K562 (cell line): ENCODE data around the gene ULK2. TPM values are rescaled to one million over a fixed set of nuclear protein-coding genes. Genes with fewer than 3 reads are reported as not detected.

Experiments
- ATAC-seq: fragments of 200-7000 bp; cut with Tn5 transposase; 3 replicates; pipeline ENCODE4 v1.9.1; 2020; ENCODE audit warnings: moderate library complexity
- BruUV-seq: library from RNA; stranded (reverse); fragments of 400-500 nt; replicated peaks from 2 replicates; lab custom pipeline; 2021; lab: Mats Ljungman, UMichigan
- CTCF ChIA-PET: fragments of 300-600 bp; formaldehyde crosslinking; extraction: SDS; loops from one replicate; lab custom pipeline; 2021; ENCODE audit warnings: low intra/inter-chr PET ratio; lab: Yijun Ruan, JAX
- POLR2A ChIA-PET: fragments of 300-600, 350-650 bp; sonication (Branson Sonifier 250); formaldehyde crosslinking; extraction: SDS; loops from one replicate; lab custom pipeline; 2021; ENCODE audit warnings: antibody characterized with exemption, inconsistent platforms; lab: Yijun Ruan, JAX
- DNase-seq, 4 experiments: peaks; one replicate each; pipeline versions ENCODE4 v3.0.0 to v3.0.0-alpha.2; 2011 to 2018; ENCODE audit warnings: low spot score in 3 of 4, mixed read lengths in 3 of 4; ENCODE audit errors: extremely low read depth in 1 of 4
- FAIRE-seq: peaks from 2 replicates; lab custom pipeline; 2011; peaks lifted over from hg19 to GRCh38; lab: Jason Lieb, UNC
- H2AFZ ChIP-seq: 2 replicates; pipeline ENCODE4 v1.6.0; 2011; ENCODE audit warnings: low read depth, low read length, control low read depth, inconsistent platforms
- H3K27ac ChIP-seq: fragments of 200-600 bp; 3 replicates; pipeline ENCODE4 v1.8.0; 2011; ENCODE audit warnings: low read depth, mild to moderate bottlenecking, control low read depth, inconsistent platforms, low read length, moderate library complexity, mixed read lengths; ENCODE audit errors: extremely low read depth
- H3K27me3 ChIP-seq, 2 experiments: fragments of 300-600 bp in 1 of 2; 2 replicates in 1 of 2; 3 replicates in 1 of 2; pipeline versions ENCODE4 v1.6.0 to v1.8.0; 2011; ENCODE audit warnings: inconsistent platforms in 2 of 2, low read length in 2 of 2, mild to moderate bottlenecking in 1 of 2, mixed read lengths in 1 of 2, moderate library complexity in 1 of 2; ENCODE audit not compliant: control insufficient read depth in 2 of 2, insufficient read depth in 2 of 2
- H3K36me3 ChIP-seq: fragments of 300-600 bp; 3 replicates; pipeline ENCODE4 v1.8.0; 2011; ENCODE audit warnings: mild to moderate bottlenecking, low read length, inconsistent platforms; ENCODE audit not compliant: control insufficient read depth, insufficient read depth
- H3K4me1 ChIP-seq, 2 experiments: fragments of 200-600 bp in 1 of 2; replicated peaks in 1 of 2; 2 replicates in 1 of 2; 3 replicates in 1 of 2; pipeline versions ENCODE4 v1.5.1 to v1.8.0; 2011; ENCODE audit warnings: inconsistent platforms in 2 of 2, low read length in 2 of 2, mild to moderate bottlenecking in 1 of 2, mixed read lengths in 1 of 2, moderate library complexity in 1 of 2; ENCODE audit not compliant: control insufficient read depth in 2 of 2, insufficient read depth in 2 of 2
- H3K4me2 ChIP-seq: 2 replicates; pipeline ENCODE4 v1.6.1; 2011; ENCODE audit warnings: low read length, control low read depth, inconsistent platforms, mixed read lengths; ENCODE audit not compliant: insufficient read depth
- H3K4me3 ChIP-seq: fragments of 200-600 bp; sonication (generic), shearing (Covaris generic); 2 replicates; pipeline ENCODE4 v1.5.1; 2016; ENCODE audit warnings: control low read depth, inconsistent platforms
- H3K79me2 ChIP-seq: fragments of 200-600 bp; 3 replicates; pipeline ENCODE4 v1.8.0; 2011; ENCODE audit warnings: low read length, inconsistent platforms; ENCODE audit not compliant: control insufficient read depth, insufficient read depth
- H3K9ac ChIP-seq, 2 experiments: 2 replicates each; pipeline versions ENCODE4 v1.6.0 to v1.6.1; 2011; ENCODE audit warnings: low read depth in 2 of 2, low read length in 2 of 2, control low read depth in 1 of 2, inconsistent platforms in 1 of 2, mild to moderate bottlenecking in 1 of 2, mixed read lengths in 1 of 2; ENCODE audit not compliant: insufficient read depth in 1 of 2
- H3K9me1 ChIP-seq: one replicate; pipeline ENCODE4 v1.6.0; 2011; ENCODE audit warnings: inconsistent platforms, mild to moderate bottlenecking, low read length, moderate library complexity; ENCODE audit not compliant: control insufficient read depth, insufficient read depth
- H3K9me3 ChIP-seq: replicated peaks from 2 replicates; pipeline ENCODE4 v1.5.1; 2011; ENCODE audit warnings: low read depth, low read length, inconsistent platforms; ENCODE audit not compliant: control insufficient read depth, insufficient read depth
- H4K20me1 ChIP-seq: replicated peaks from 2 replicates; pipeline ENCODE4 v1.6.1; 2011; ENCODE audit warnings: low read length, inconsistent platforms, mixed read lengths; ENCODE audit not compliant: control insufficient read depth, insufficient read depth
- BRF1 ChIP-seq: IDR thresholded peaks from 3 replicates; pipeline ENCODE4 v1.6.1; 2011; ENCODE audit warnings: borderline replicate concordance, mild to moderate bottlenecking; ENCODE audit not compliant: insufficient read length; ENCODE audit errors: extremely low read depth
- GATAD2A ChIP-seq: fragments of 450-650 bp; IDR thresholded peaks from 2 replicates; pipeline ENCODE4 v1.6.1; 2017
- WGBS: fragments of 100-300 bp; shearing (Covaris generic); methylation state at CpG from one replicate; pipeline ENCODE4 v1.1.6; 2016; ENCODE audit warnings: low coverage, mixed read lengths; ENCODE audit not compliant: insufficient coverage; ENCODE audit errors: missing lambda C conversion rate; 5-methylcytosine and 5-hydroxymethylcytosine counted together
- in situ Hi-C: fragments of 300-500 bp; cut with MboI; formaldehyde crosslinking; loops from 4 replicates; pipeline ENCODE4 v1.15.0; 2018; ENCODE audit warnings: inconsistent platforms, mixed read lengths
- intact Hi-C: fragments of 100-400 bp; cut with micrococcal nuclease; formaldehyde crosslinking; loops from 2 replicates; pipeline ENCODE4 v1.14.2; 2022
- polyA plus RNA-seq, 8 experiments: library from polyadenylated mRNA; depleted of rRNA in 4 of 8; stranded (reverse) in 5 of 8; unstranded in 3 of 8; fragments of >200 nt; fragmentation: Nextera tagmentation in 2 of 8; fragmentation: Illumina TruSeq in 1 of 8; extraction: Ambion mirVana in 2 of 8; extraction: Trizol in 1 of 8; gene quantifications; 2 replicates each; pipeline versions ENCODE4 v1.2.1 to v1.2.3, GENCODE V29; 2011 to 2014; ENCODE audit warnings: inconsistent platforms in 1 of 8, missing spikeins in 1 of 8
- total RNA-seq, 7 experiments: library from RNA; depleted of rRNA in 6 of 7; stranded (reverse); fragments of >200 nt in 6 of 7; fragmentation: Illumina TruSeq in 2 of 7; extraction: Trizol in 2 of 7; gene quantifications; 2 replicates each; pipeline versions ENCODE4 v1.2.1 to v1.2.3, GENCODE V29; 2011 to 2021; ENCODE audit warnings: low replicate concordance in 1 of 7
- TF ChIP-seq, protein P1 (sequence below): sonication (generic); formaldehyde crosslinking; IDR thresholded peaks from 2 replicates; pipeline ENCODE4 v1.4.0; 2020; ENCODE audit warnings: mild to moderate bottlenecking, missing genetic modification reagents

ULK2 gene
- total and polyA plus RNA-seq, 9 of the 15 experiments (the other 6 are each of a cell fraction or from before 2014, with no cell fraction given): 0.01 to 0.18 (median 0.07) TPM; not detected in 5

DNA sequence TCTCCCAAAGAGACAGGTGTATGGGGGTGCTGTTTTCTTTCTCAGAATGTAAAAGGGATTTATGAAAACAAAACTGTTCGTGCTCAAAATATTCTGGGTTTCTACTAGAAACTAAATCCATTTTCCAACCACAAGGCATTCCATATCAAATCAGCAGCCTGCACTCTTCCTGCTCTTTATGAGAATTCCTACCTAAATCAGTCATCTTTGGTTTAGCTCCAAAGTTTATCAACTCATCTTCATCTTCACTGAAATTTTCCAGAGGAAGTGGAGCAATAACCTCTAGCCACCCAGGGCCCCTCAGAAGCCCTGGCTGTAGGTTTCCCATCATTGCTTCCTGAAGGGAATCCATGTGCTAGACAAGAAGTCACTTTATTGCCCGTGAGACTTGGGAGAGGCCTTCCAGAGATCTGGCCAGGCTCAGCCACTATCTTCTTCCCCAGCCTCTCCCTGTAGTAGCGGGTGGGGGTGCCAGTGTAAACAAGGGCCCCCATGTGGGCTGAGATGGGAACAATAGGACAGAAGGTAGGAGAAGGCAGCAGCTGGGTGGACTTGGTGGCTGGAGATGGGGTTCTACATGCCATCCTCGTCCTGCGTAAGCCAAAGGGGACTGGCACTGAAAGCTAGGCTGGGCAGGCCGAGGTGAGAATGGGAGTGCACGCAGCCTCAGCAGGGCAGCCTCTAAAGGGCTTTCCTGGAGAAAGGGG is 97.6 kb downstream of the ULK2 start:
- H3K4me2 ChIP-seq: no peak overlapping the region
- H3K27me3 ChIP-seq: peaks cover 0 to 11% of the 10 kb centered on the region in 2 experiments; a peak in 1 of 5 replicates
- no peaks in the 10 kb centered on the region for H4K20me1 ChIP-seq
- no peak overlapping the region for H3K27ac ChIP-seq
- TF ChIP-seq BRF1: no peak
- TF ChIP-seq, protein P1, sequence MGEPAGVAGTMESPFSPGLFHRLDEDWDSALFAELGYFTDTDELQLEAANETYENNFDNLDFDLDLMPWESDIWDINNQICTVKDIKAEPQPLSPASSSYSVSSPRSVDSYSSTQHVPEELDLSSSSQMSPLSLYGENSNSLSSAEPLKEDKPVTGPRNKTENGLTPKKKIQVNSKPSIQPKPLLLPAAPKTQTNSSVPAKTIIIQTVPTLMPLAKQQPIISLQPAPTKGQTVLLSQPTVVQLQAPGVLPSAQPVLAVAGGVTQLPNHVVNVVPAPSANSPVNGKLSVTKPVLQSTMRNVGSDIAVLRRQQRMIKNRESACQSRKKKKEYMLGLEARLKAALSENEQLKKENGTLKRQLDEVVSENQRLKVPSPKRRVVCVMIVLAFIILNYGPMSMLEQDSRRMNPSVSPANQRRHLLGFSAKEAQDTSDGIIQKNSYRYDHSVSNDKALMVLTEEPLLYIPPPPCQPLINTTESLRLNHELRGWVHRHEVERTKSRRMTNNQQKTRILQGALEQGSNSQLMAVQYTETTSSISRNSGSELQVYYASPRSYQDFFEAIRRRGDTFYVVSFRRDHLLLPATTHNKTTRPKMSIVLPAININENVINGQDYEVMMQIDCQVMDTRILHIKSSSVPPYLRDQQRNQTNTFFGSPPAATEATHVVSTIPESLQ (CRISPR knock-in tag): no peak
- TF ChIP-seq GATAD2A: no peak
- no peak overlapping the region for H3K9ac ChIP-seq
- ATAC-seq (no peak), DNase-seq (no peak), FAIRE-seq (no peak)
- CTCF ChIA-PET: no interaction called here
- H3K4me1 ChIP-seq: no peaks in the 10 kb centered on the region
- POLR2A ChIA-PET: interaction anchor here (0.7 kb wide), 1 partner anchor 203 kb away, joined by 3 read pairs; no protein-coding TSS in a partner anchor
- no peaks in the 10 kb centered on the region for H3K9me1 ChIP-seq
- no peaks in the 10 kb centered on the region for H3K36me3 ChIP-seq
- no TSS peak for BruUV-seq
- no peaks in the 10 kb centered on the region for H3K79me2 ChIP-seq
- in situ Hi-C loops (loop anchor here (10.0 kb wide), 1 partner anchor 405 kb away; the partner anchor contains the start of gene B9D1), intact Hi-C loops (no loop called here)
- no peak overlapping the region for H2AFZ ChIP-seq
- no peaks in the 10 kb centered on the region for H3K9me3 ChIP-seq
- no peak overlapping the region for H3K4me3 ChIP-seq
- 16% methylated on average over 4 of the region's 7 CpGs for WGBS
